ENCODE measurements around the gene ACSS2.

ACSS2 gene

DNA sequence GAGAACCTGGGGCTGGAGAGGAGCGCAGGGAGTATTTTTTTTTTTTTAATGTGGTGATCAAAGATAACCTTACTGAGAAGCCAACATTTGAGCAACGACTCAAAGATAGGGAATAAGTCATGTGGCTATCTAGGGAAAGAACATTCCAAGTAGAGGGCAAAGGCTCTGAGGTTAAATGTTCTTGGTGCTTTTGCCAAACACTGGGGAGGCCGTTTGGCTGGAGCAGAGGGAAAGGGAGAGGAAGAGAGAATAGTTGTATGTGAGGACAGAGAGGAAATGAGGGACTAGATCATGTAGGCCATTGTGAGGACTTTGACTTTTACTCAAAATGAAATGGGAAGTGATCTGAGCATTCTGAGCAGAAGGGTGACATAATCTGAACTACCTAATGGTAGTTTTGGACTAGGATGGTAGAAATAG lies 27.8 kb downstream of the ACSS2 start:
- Histone ChIP-seq H3K4me1 (ENCODE audit: control insufficient read depth in 2 of 2, insufficient read depth in 2 of 2, low read length in 2 of 2) (peaks cover 5 to 35% of the 10 kb centered on the region in 2 donors), H3K36me3 (ENCODE audit: control insufficient read depth in 2 of 2, insufficient read depth in 2 of 2, low read length in 2 of 2) (peaks cover 5 to 7% of the 10 kb centered on the region in 2 donors), H3K27me3 (ENCODE audit: control insufficient read depth in 2 of 2, insufficient read depth in 2 of 2, low read length in 2 of 2) (no peaks in the 10 kb centered on the region), H3K9ac (ENCODE audit: low read depth in 1 of 2, low read length in 2 of 2) (no peak overlapping the region), H3K27ac (ENCODE audit: low read depth in 2 of 2, low read length in 2 of 2) (peak overlapping the region in 1 of 2 donors; percentile 26), H3K4me3 (ENCODE audit: low read length in 2 of 2) (no peak overlapping the region), H3K9me3 (ENCODE audit: control insufficient read depth in 2 of 2, low read length in 2 of 2) (no peaks in the 10 kb centered on the region)

DNA sequence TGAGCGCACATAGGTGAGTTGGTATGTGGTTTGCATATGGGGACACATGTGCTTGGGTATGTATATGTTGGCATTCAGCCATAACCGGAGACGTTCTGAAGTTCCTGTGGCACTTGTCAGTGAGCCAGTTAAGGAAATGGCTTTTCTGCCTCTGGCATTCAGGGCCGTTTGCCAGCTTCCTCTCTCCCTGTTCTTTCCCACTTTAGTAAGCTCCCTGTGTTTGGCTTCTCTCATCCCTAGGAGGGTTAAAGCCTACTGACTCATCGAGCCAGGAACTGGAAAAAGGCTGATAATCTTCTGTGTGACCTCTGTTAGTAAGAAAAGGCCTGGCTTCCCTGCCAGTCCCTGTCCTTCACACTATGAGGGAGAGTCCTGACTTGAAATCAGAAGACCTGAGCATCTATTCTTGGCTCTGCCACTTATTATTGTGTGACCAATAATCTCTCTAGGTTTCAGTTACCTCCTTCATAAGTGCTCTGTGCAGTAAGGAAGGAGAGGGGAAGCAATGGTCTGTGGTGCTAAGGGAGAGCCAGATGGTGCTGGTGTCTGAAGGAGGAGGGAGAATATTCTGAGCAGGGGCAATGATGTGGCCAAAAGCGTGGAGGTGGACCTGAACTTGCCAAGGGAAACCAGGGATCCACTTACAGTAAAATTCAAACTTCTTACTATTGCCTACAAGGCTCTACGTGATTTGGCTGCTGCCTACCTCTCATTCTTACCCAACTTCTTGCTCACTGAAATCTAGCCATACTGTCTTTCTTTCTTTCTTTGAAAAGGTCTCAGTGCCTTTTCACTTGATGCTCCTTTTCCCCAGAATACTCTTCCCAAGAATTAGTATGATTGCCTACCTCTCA lies 31.4 kb downstream of the ACSS2 start:
- peak overlapping the region; percentile 70 for H3K27ac ChIP-seq (ENCODE audit: low read depth in 2 of 2, low read length in 2 of 2)
- H3K36me3 ChIP-seq (ENCODE audit: control insufficient read depth in 2 of 2, insufficient read depth in 2 of 2, low read length in 2 of 2), result peaks cover under 1 to 6% of the 10 kb centered on the region in 2 donors
- no peak overlapping the region for H3K4me3 ChIP-seq (ENCODE audit: low read length in 2 of 2)
- H3K9ac ChIP-seq (ENCODE audit: low read depth in 1 of 2, low read length in 2 of 2), result peak overlapping the region in 1 of 2 donors; percentile 28
- no peaks in the 10 kb centered on the region for H3K27me3 ChIP-seq (ENCODE audit: control insufficient read depth in 2 of 2, insufficient read depth in 2 of 2, low read length in 2 of 2)
- peaks cover 5 to 32% of the 10 kb centered on the region in 2 donors for H3K4me1 ChIP-seq (ENCODE audit: control insufficient read depth in 2 of 2, insufficient read depth in 2 of 2, low read length in 2 of 2)
- H3K9me3 ChIP-seq (ENCODE audit: control insufficient read depth in 2 of 2, low read length in 2 of 2), result no peaks in the 10 kb centered on the region

DNA sequence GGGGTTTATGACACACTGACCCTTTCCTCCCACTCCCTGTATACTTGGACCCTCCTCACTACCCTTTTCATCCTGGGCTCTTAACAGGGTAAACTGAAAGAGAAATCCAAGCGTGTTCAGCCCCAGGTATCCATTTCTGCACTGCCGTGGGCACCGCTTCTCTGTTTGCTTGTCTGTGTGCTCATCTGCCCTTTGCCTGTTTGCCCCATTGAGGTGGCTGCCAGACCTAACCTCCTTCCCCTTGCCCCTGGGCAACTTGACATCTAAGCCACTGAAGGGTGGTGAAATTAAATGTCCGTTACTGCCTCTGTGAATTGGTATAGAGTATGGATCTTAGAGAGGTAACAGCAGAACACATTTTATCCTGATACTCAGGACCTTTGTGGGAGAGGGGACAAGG lies 38.7 kb downstream of the ACSS2 start:
- H3K36me3 ChIP-seq (ENCODE audit: control insufficient read depth in 2 of 2, insufficient read depth in 2 of 2, low read length in 2 of 2), result peaks cover 32 to 37% of the 10 kb centered on the region in 2 donors
- H3K9me3 ChIP-seq (ENCODE audit: control insufficient read depth in 2 of 2, low read length in 2 of 2), result no peaks in the 10 kb centered on the region
- H3K27me3 ChIP-seq (ENCODE audit: control insufficient read depth in 2 of 2, insufficient read depth in 2 of 2, low read length in 2 of 2), result no peaks in the 10 kb centered on the region
- H3K9ac ChIP-seq (ENCODE audit: low read depth in 1 of 2, low read length in 2 of 2), result peak overlapping the region; percentile 34 to 55
- H3K4me3 ChIP-seq (ENCODE audit: low read length in 2 of 2), result no peak overlapping the region
- peaks cover 27 to 48% of the 10 kb centered on the region in 2 donors for H3K4me1 ChIP-seq (ENCODE audit: control insufficient read depth in 2 of 2, insufficient read depth in 2 of 2, low read length in 2 of 2)
- H3K27ac ChIP-seq (ENCODE audit: low read depth in 2 of 2, low read length in 2 of 2), result peak overlapping the region; percentile 78 to 87

DNA sequence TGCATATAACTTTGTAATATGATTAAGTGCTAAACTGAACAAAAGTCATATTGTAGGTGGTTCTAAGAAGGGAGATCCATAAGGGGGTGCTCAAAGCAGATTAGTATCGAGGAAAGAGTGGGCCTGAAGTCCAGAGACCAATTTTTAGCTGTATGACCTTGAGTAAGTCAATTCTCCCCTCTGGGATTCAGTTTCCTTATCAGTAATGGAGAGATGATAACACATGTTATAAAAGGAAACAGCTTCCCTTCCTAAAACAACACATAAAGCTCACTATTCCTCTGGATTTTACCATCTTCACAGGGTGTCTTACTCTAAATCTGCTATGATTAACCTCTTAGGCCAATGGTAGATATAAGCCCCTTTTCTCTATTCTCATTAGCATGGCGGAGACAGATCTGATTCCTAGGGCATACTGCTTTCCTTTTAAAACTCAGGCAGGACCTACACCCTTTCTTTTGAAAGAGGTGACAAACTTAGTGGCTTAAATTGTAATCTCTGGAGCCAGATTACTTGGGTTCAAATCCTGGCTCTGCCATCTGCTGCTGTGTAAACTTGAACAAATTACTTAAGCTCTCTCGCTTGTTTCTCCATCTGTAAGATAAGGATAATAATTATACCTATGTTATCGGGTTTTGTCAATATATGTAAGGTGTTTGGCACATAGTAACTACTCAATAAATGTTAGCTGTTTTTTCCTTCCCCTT lies 39.5 kb downstream of the ACSS2 start:
- no peak overlapping the region for H3K4me3 ChIP-seq (ENCODE audit: low read length in 2 of 2)
- peak overlapping the region in 1 of 2 donors; percentile 55 for H3K9ac ChIP-seq (ENCODE audit: low read depth in 1 of 2, low read length in 2 of 2)
- peak overlapping the region; percentile 78 to 87 for H3K27ac ChIP-seq (ENCODE audit: low read depth in 2 of 2, low read length in 2 of 2)
- no peaks in the 10 kb centered on the region for H3K27me3 ChIP-seq (ENCODE audit: control insufficient read depth in 2 of 2, insufficient read depth in 2 of 2, low read length in 2 of 2)
- peaks cover 39 to 45% of the 10 kb centered on the region in 2 donors for H3K36me3 ChIP-seq (ENCODE audit: control insufficient read depth in 2 of 2, insufficient read depth in 2 of 2, low read length in 2 of 2)
- H3K9me3 ChIP-seq (ENCODE audit: control insufficient read depth in 2 of 2, low read length in 2 of 2), result no peaks in the 10 kb centered on the region
- peaks cover 27 to 48% of the 10 kb centered on the region in 2 donors for H3K4me1 ChIP-seq (ENCODE audit: control insufficient read depth in 2 of 2, insufficient read depth in 2 of 2, low read length in 2 of 2)

DNA sequence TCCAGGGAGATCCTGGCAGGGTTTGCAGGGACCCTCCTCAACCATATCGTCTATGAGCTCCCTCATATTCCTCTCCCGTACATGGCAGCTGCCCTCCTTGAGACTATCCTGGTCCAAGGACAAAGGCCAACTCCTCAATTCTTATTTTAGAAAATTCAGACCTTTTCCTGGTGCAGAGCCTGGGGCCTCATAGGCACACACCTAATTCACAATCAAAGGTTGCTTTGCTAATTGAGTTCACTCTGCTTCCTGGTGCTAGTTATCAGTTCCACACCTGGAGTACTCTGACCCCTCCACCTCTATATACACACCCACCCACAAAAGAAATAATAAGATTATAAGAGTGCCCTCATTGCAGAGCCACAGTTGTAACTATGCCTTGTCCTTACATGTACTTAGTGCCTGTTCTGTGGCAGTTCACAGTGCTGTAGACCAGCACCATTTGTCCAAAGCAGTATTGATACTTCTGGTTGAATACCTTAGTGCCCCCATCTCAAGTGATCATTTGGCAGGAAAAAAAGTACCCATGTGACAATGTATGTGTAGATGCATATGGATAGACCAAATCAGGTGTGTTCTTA lies 40.5 kb downstream of the ACSS2 start:
- Histone ChIP-seq H3K9me3 (ENCODE audit: control insufficient read depth in 2 of 2, low read length in 2 of 2) (no peaks in the 10 kb centered on the region), H3K4me1 (ENCODE audit: control insufficient read depth in 2 of 2, insufficient read depth in 2 of 2, low read length in 2 of 2) (peaks cover 27 to 48% of the 10 kb centered on the region in 2 donors), H3K4me3 (ENCODE audit: low read length in 2 of 2) (no peak overlapping the region), H3K36me3 (ENCODE audit: control insufficient read depth in 2 of 2, insufficient read depth in 2 of 2, low read length in 2 of 2) (peaks cover 48 to 53% of the 10 kb centered on the region in 2 donors), H3K27ac (ENCODE audit: low read depth in 2 of 2, low read length in 2 of 2) (peak overlapping the region; percentile 87 to 89), H3K27me3 (ENCODE audit: control insufficient read depth in 2 of 2, insufficient read depth in 2 of 2, low read length in 2 of 2) (no peaks in the 10 kb centered on the region), H3K9ac (ENCODE audit: low read depth in 1 of 2, low read length in 2 of 2) (peak overlapping the region; percentile 0 to 36)

DNA sequence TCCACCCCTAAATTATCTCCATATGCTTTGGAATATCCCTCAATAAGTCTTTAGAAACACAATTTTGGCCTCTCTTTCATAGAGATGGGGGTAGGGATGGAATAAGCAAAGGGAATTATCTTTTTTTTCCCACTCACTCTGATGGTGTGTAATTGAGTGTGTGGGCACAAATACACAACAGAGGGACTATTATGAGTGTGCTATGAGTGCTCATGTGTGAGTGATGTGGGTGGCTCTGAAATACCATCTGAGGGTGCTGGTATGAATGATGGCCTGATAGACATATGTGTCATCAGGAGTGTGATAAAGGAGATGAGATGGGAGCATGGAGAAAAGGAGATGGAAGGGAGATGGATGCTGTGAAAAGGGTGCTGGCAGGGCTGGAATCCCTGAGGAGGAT lies 43.6 kb downstream of the ACSS2 start:
- no peak overlapping the region for H3K4me3 ChIP-seq (ENCODE audit: low read length in 2 of 2)
- H3K9ac ChIP-seq (ENCODE audit: low read depth in 1 of 2, low read length in 2 of 2), result no peak overlapping the region
- H3K4me1 ChIP-seq (ENCODE audit: control insufficient read depth in 2 of 2, insufficient read depth in 2 of 2, low read length in 2 of 2), result peaks cover 13 to 31% of the 10 kb centered on the region in 2 donors
- peaks cover 61 to 66% of the 10 kb centered on the region in 2 donors for H3K36me3 ChIP-seq (ENCODE audit: control insufficient read depth in 2 of 2, insufficient read depth in 2 of 2, low read length in 2 of 2)
- no peaks in the 10 kb centered on the region for H3K9me3 ChIP-seq (ENCODE audit: control insufficient read depth in 2 of 2, low read length in 2 of 2)
- no peak overlapping the region for H3K27ac ChIP-seq (ENCODE audit: low read depth in 2 of 2, low read length in 2 of 2)
- H3K27me3 ChIP-seq (ENCODE audit: control insufficient read depth in 2 of 2, insufficient read depth in 2 of 2, low read length in 2 of 2), result no peaks in the 10 kb centered on the region

DNA sequence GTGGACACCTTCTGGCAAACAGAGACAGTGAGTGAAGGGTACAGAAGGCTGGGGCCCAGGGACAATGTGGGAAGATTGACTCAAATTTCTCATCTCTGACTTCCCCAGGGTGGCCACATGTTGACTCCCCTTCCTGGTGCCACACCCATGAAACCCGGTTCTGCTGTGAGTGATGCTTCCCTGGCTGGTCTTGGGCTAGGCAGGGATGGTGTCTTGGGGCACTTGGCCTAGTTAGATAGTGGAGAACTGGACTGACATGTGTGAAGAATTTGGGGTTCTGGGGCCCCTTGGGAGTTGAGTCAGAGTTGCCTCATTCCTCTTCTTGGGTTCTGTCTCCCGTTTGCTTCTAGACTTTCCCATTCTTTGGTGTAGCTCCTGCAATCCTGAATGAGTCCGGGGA lies 45.0 kb downstream of the ACSS2 start:
- H3K27me3 ChIP-seq (ENCODE audit: control insufficient read depth in 2 of 2, insufficient read depth in 2 of 2, low read length in 2 of 2), result no peaks in the 10 kb centered on the region
- no peaks in the 10 kb centered on the region for H3K9me3 ChIP-seq (ENCODE audit: control insufficient read depth in 2 of 2, low read length in 2 of 2)
- H3K36me3 ChIP-seq (ENCODE audit: control insufficient read depth in 2 of 2, insufficient read depth in 2 of 2, low read length in 2 of 2), result peaks cover 75 to 77% of the 10 kb centered on the region in 2 donors
- peaks cover 4 to 18% of the 10 kb centered on the region in 2 donors for H3K4me1 ChIP-seq (ENCODE audit: control insufficient read depth in 2 of 2, insufficient read depth in 2 of 2, low read length in 2 of 2)
- no peak overlapping the region for H3K9ac ChIP-seq (ENCODE audit: low read depth in 1 of 2, low read length in 2 of 2)
- no peak overlapping the region for H3K27ac ChIP-seq (ENCODE audit: low read depth in 2 of 2, low read length in 2 of 2)
- H3K4me3 ChIP-seq (ENCODE audit: low read length in 2 of 2), result no peak overlapping the region

DNA sequence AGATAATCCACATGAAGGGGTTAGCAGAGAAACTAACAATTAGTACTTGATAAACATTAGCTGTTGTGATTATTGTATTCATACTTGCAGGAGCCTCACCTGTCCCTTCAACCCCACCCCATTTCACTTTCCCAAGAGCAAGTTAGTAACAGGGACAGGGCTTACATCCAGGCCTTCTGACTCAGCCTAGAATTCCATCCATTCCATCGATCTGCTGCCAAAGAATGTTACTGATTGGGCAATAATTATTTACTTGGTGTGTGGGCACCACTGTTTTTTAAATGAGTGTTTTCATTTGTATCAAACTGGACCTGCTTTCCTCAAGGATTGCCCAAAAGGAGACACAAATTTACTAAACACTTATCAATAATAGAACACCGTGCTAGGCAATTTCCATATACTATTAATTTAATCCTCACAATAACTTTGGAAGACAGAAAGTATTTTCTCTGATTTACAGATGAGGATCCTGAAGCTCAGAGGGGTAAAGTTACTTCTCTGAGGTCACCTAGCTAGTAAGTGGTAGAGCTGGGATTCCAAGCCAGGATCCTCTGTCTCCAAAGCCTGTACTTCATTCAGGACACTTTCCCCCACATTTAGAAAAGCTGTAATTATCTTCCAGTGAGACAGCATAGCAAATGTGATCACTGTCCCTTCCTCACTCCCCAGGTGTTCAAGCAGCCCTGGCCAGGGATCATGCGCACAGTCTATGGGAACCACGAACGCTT lies 46.4 kb downstream of the ACSS2 start:
- H3K27me3 ChIP-seq (ENCODE audit: control insufficient read depth in 2 of 2, insufficient read depth in 2 of 2, low read length in 2 of 2), result no peaks in the 10 kb centered on the region
- H3K9me3 ChIP-seq (ENCODE audit: control insufficient read depth in 2 of 2, low read length in 2 of 2), result no peaks in the 10 kb centered on the region
- H3K4me3 ChIP-seq (ENCODE audit: low read length in 2 of 2), result no peak overlapping the region
- H3K9ac ChIP-seq (ENCODE audit: low read depth in 1 of 2, low read length in 2 of 2), result no peak overlapping the region
- H3K27ac ChIP-seq (ENCODE audit: low read depth in 2 of 2, low read length in 2 of 2), result no peak overlapping the region
- H3K4me1 ChIP-seq (ENCODE audit: control insufficient read depth in 2 of 2, insufficient read depth in 2 of 2, low read length in 2 of 2), result peaks cover 4 to 8% of the 10 kb centered on the region in 2 donors
- peaks cover 88 to 91% of the 10 kb centered on the region in 2 donors for H3K36me3 ChIP-seq (ENCODE audit: control insufficient read depth in 2 of 2, insufficient read depth in 2 of 2, low read length in 2 of 2)

DNA sequence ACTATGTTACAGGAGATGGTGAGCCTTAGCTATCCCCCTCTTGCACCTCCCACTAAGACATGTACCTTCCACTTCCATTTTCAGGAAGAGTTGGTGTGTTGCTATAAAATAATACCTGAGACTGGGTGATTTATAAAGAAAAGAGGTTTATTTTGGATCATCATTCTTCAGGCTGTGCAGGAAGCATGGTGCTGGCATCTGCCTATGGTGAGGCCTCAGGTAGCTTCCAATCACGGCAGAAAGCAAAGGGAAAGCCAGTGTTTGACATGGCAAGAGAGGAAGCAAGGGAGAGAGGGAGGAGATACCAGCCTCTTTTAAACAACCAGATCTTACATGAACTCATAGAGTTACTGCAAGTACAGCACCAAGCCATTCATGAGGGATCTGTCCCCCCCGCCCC lies 47.0 kb downstream of the ACSS2 start:
- H3K27ac ChIP-seq (ENCODE audit: low read depth in 2 of 2, low read length in 2 of 2), result no peak overlapping the region
- H3K27me3 ChIP-seq (ENCODE audit: control insufficient read depth in 2 of 2, insufficient read depth in 2 of 2, low read length in 2 of 2), result no peaks in the 10 kb centered on the region
- H3K36me3 ChIP-seq (ENCODE audit: control insufficient read depth in 2 of 2, insufficient read depth in 2 of 2, low read length in 2 of 2), result peaks cover 91 to 92% of the 10 kb centered on the region in 2 donors
- H3K4me3 ChIP-seq (ENCODE audit: low read length in 2 of 2), result no peak overlapping the region
- H3K9me3 ChIP-seq (ENCODE audit: control insufficient read depth in 2 of 2, low read length in 2 of 2), result no peaks in the 10 kb centered on the region
- no peak overlapping the region for H3K9ac ChIP-seq (ENCODE audit: low read depth in 1 of 2, low read length in 2 of 2)
- peaks cover 2% of the 10 kb centered on the region in 2 donors for H3K4me1 ChIP-seq (ENCODE audit: control insufficient read depth in 2 of 2, insufficient read depth in 2 of 2, low read length in 2 of 2)
